Hepatocyte (in vitro differentiated cells): Measurements from ENCODE around the gene GJB3. TPM values are rescaled to one million over a fixed set of nuclear protein-coding genes. Genes with fewer than 3 reads are reported as not detected.
A peak's percentile ranks its signal among the peaks of the same experiment; 100 is the strongest.

Experiments
- DNase-seq: peaks from one replicate; pipeline ENCODE4 v3.0.0-alpha.2; 2016; ENCODE audit warnings: low spot score
- H2AFZ ChIP-seq: fragments of 200-600 bp; sonication (generic); 2 replicates; pipeline ENCODE4 v1.6.0; 2016; ENCODE audit warnings: antibody characterized with exemption, mild to moderate bottlenecking
- H3K27ac ChIP-seq: fragments of 200-600 bp; sonication (generic); 2 replicates; pipeline ENCODE4 v1.5.1; 2016; ENCODE audit warnings: mild to moderate bottlenecking
- H3K27me3 ChIP-seq: fragments of 200-600 bp; sonication (generic); 2 replicates; pipeline ENCODE4 v1.6.1; 2016
- H3K36me3 ChIP-seq: fragments of 200-600 bp; sonication (generic); replicated peaks from 2 replicates; pipeline ENCODE4 v1.5.1; 2016; ENCODE audit warnings: low read depth; ENCODE audit not compliant: insufficient read depth
- H3K4me1 ChIP-seq: fragments of 200-600 bp; sonication (generic); 2 replicates; pipeline ENCODE4 v1.5.1; 2016; ENCODE audit warnings: mild to moderate bottlenecking, moderate library complexity; ENCODE audit not compliant: insufficient read depth
- H3K4me2 ChIP-seq: fragments of 200-600 bp; sonication (generic); 2 replicates; pipeline ENCODE4 v1.6.0; 2016
- H3K4me3 ChIP-seq: fragments of 200-600 bp; sonication (generic); 2 replicates; pipeline ENCODE4 v1.5.1; 2016; ENCODE audit warnings: mild to moderate bottlenecking
- H3K79me2 ChIP-seq: fragments of 200-600 bp; sonication (generic); 2 replicates; pipeline ENCODE4 v1.6.0; 2017; ENCODE audit warnings: mild to moderate bottlenecking
- H3K9me2 ChIP-seq: fragments of 200-600 bp; sonication (generic); replicated peaks from 2 replicates; pipeline ENCODE4 v1.6.0; 2017; ENCODE audit warnings: mild to moderate bottlenecking; ENCODE audit not compliant: insufficient read depth
- H3K9me3 ChIP-seq: fragments of 200-600 bp; sonication (generic); 2 replicates; pipeline ENCODE4 v1.5.1; 2016; ENCODE audit warnings: low read depth, mild to moderate bottlenecking
- H4K20me1 ChIP-seq: fragments of 200-600 bp; sonication (generic); 2 replicates; pipeline ENCODE4 v1.6.0; 2016; ENCODE audit warnings: mild to moderate bottlenecking; ENCODE audit not compliant: insufficient read depth, poor library complexity, severe bottlenecking
- EZH2 ChIP-seq: fragments of 200-600 bp; sonication (generic); IDR thresholded peaks from 2 replicates; pipeline ENCODE4 v1.6.1; 2016; ENCODE audit warnings: antibody characterized with exemption, mild to moderate bottlenecking, borderline replicate concordance
- EZH2phosphoT487 ChIP-seq: fragments of 200-600 bp; sonication (generic); IDR thresholded peaks from one replicate; pipeline ENCODE4 v1.6.1; 2018; ENCODE audit warnings: antibody characterized with exemption, mild to moderate bottlenecking, low read depth, moderate library complexity; ENCODE audit not compliant: unreplicated experiment, severe bottlenecking
- WGBS: methylation state at CpG from one replicate; pipeline ENCODE4 v1.1.6; 2016; ENCODE audit warnings: low lambda C conversion rate; ENCODE audit errors: missing lambda C conversion rate; 5-methylcytosine and 5-hydroxymethylcytosine counted together
- polyA plus RNA-seq: library from polyadenylated mRNA; unstranded; fragments of >200 nt; fragmentation: Nextera tagmentation; extraction: Ambion mirVana; gene quantifications from 2 replicates; pipeline ENCODE4 v1.2.1, GENCODE V29; 2016
- total RNA-seq: library from RNA; depleted of rRNA; stranded (reverse); fragments of >200 nt; gene quantifications from 2 replicates; pipeline ENCODE4 v1.2.3, GENCODE V29; 2014
- TF ChIP-seq, protein P1 (sequence below): fragments of 200-600 bp; sonication (generic); IDR thresholded peaks from 2 replicates; pipeline ENCODE4 v1.5.1; 2016; ENCODE audit warnings: antibody characterized with exemption, mild to moderate bottlenecking; ENCODE audit not compliant: poor library complexity

Gene GJB3
- total and polyA plus RNA-seq, 2 experiments from 2014 or later = 2.0 to 3.2 TPM

DNA sequence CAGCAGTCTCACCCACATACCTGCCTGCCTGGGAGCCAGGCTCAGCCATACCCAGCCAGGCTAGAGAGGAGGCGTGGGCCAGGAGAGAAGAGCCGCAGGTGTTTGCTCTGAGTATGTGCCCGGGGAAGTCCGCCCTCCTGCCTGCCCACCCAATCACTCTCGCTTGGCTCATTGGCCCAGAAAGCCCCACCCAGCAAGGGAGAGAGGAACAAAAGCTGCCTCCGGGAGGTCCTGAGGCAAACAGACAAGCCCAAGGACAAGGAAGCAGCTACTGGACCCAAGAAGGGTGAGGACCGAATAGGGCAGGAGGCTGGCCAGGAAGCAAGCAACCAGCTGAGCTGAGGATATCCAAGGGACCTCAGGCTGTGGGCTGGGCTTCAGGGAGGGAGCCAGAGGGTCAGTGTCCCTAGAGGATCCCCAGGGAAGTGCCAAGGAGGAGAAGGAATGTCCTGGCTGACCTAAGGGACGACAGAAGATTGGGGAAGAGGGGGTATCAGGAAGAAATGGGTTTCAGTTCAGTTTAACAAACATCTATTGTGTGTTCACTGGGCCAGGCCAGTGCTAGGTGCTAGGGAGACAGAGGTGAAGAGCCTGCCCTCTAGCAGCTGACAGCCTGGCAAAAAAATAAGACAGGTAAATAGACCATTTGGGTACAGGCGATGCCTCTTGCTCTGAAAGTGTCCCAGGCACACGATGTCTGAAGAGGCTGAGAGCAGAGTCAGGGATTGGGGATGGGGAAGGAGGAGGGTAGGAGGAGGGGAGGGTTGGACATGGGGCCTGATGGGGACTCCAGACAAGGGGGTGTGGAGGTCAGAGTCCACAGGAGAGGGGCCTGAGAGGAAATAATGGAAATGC lies 21.3 kb upstream of the GJB3 start, which contains the start of gene GJB4:
GJB4 (plus strand) TSS at position 238 of the 855 bp plus-strand sequence. CDS start 1,515 bp downstream, outside the sequence.
- Histone ChIP-seq H3K27ac (peak within 1 kb of the TSS; percentile 76), H3K4me2 (no peak within 1 kb of the TSS), H3K4me3 (no peak within 1 kb of the TSS), H3K79me2 (no peaks in the 10 kb centered on the region), H2AFZ (no peak within 1 kb of the TSS), H3K9me2 (no peaks in the 10 kb centered on the region), H4K20me1 (no peaks in the 10 kb centered on the region), H3K36me3 (no peaks in the 10 kb centered on the region), H3K9me3 (no peaks in the 10 kb centered on the region), H3K4me1 (peaks cover 21% of the 10 kb centered on the region), H3K27me3 (no peaks in the 10 kb centered on the region)
- DNase-seq = peak; percentile 45
- TF ChIP-seq EZH2phosphoT487 (no peak), EZH2 (no peak)
- TF ChIP-seq, protein P1, sequence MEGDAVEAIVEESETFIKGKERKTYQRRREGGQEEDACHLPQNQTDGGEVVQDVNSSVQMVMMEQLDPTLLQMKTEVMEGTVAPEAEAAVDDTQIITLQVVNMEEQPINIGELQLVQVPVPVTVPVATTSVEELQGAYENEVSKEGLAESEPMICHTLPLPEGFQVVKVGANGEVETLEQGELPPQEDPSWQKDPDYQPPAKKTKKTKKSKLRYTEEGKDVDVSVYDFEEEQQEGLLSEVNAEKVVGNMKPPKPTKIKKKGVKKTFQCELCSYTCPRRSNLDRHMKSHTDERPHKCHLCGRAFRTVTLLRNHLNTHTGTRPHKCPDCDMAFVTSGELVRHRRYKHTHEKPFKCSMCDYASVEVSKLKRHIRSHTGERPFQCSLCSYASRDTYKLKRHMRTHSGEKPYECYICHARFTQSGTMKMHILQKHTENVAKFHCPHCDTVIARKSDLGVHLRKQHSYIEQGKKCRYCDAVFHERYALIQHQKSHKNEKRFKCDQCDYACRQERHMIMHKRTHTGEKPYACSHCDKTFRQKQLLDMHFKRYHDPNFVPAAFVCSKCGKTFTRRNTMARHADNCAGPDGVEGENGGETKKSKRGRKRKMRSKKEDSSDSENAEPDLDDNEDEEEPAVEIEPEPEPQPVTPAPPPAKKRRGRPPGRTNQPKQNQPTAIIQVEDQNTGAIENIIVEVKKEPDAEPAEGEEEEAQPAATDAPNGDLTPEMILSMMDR = no peak
- WGBS = 54% methylated on average over 10 of the region's 10 CpGs

DNA sequence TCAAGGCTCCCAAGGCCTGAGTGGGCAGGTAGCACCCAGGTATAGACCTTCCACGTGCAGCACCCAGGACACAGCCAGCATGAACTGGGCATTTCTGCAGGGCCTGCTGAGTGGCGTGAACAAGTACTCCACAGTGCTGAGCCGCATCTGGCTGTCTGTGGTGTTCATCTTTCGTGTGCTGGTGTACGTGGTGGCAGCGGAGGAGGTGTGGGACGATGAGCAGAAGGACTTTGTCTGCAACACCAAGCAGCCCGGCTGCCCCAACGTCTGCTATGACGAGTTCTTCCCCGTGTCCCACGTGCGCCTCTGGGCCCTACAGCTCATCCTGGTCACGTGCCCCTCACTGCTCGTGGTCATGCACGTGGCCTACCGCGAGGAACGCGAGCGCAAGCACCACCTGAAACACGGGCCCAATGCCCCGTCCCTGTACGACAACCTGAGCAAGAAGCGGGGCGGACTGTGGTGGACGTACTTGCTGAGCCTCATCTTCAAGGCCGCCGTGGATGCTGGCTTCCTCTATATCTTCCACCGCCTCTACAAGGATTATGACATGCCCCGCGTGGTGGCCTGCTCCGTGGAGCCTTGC lies 19.7 kb upstream of the GJB3 start:
- 97% methylated on average over 33 of the region's 33 CpGs for WGBS

DNA sequence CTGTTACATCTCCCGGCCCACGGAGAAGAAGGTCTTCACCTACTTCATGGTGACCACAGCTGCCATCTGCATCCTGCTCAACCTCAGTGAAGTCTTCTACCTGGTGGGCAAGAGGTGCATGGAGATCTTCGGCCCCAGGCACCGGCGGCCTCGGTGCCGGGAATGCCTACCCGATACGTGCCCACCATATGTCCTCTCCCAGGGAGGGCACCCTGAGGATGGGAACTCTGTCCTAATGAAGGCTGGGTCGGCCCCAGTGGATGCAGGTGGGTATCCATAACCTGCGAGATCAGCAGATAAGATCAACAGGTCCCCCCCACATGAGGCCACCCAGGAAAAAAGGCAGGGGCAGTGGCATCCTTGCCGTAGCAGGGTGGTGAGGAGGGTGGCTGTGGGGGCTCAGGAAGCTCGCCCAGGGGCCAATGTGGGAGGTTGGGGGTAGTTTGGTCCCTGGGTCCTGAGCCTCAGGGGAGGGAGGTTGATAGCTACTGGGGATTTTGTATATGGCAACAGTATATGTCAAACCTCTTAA lies 19.2 kb upstream of the GJB3 start:
- Histone ChIP-seq H3K9me2 (no peaks in the 10 kb centered on the region), H2AFZ (no peak overlapping the region), H3K79me2 (no peaks in the 10 kb centered on the region), H4K20me1 (no peaks in the 10 kb centered on the region), H3K27me3 (no peaks in the 10 kb centered on the region), H3K27ac (no peak overlapping the region), H3K9me3 (no peaks in the 10 kb centered on the region), H3K4me3 (no peak overlapping the region), H3K4me1 (peaks cover 21% of the 10 kb centered on the region), H3K4me2 (no peak overlapping the region), H3K36me3 (no peaks in the 10 kb centered on the region)
- TF ChIP-seq, protein P1 = no peak
- TF ChIP-seq EZH2 = no peak
- TF ChIP-seq EZH2phosphoT487 = no peak
- DNase-seq = no peak
- 93% methylated on average over 13 of the region's 13 CpGs for WGBS

More for the DNA sequence above, 19.7 kb upstream of the GJB3 start:
- Histone ChIP-seq H3K4me1 (peaks cover 21% of the 10 kb centered on the region), H3K27me3 (no peaks in the 10 kb centered on the region), H3K36me3 (no peaks in the 10 kb centered on the region), H2AFZ (no peak overlapping the region), H3K27ac (no peak overlapping the region), H4K20me1 (no peaks in the 10 kb centered on the region), H3K4me2 (no peak overlapping the region), H3K9me2 (no peaks in the 10 kb centered on the region), H3K4me3 (no peak overlapping the region), H3K79me2 (no peaks in the 10 kb centered on the region), H3K9me3 (no peaks in the 10 kb centered on the region)
- TF ChIP-seq, protein P1 = no peak
- no peak for TF ChIP-seq EZH2phosphoT487
- TF ChIP-seq EZH2 = no peak
- no peak for DNase-seq
